GM12892 (cell line): ENCODE data around the gene MYL10.

Experiments
- POLR2A ChIP-seq: IDR thresholded peaks from 2 replicates; pipeline ENCODE4 v1.6.1; 2011; ENCODE audit warnings: low read depth, low read length, control low read depth
- POLR2AphosphoS5 ChIP-seq: IDR thresholded peaks from 2 replicates; pipeline ENCODE4 v1.6.1; 2011; ENCODE audit warnings: low read depth, low read length, control low read depth

DNA sequence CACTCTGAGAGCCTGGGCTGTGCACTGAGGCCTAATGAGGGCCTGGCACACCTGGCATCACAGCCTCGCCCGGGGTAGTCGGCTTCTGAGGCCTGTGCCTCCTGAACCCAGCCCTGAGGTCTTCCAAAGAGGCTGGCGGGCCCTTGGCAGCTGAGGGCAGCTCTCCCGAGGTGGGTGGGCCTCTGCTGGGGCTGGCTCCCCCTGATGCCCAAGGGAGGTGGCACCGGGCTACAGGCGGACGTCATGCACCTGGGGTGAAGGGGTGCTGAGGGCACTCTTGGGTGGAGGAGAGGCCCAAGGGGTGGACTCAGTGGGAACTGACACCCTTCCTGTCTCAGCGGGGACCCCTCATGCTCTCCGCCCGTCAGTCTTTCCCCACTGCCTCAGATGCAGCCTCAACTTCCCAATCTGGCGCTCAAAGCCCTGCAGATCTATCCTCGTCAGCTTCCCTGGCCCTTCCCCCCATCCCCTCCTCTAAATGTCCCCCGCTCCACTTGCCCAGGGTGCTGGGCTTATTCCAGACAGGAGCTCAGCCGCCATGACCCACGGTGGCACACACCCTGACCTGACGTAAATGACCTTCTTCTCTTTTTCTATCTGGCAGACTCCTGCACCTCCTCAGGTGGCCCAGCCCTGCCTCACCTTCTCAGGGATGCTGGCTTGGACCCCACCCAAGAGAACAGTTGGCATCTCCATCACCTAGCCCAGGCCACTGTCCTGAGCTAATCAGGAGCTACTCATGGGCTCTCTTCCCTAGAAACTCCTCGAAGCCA, 38.2 kb downstream of the MYL10 start:
- no peak for TF ChIP-seq POLR2AphosphoS5
- TF ChIP-seq POLR2A = no peak
